IMR-90 (cell line): ENCODE measurements around the gene PLA2G3. TPM values are rescaled to one million over a fixed set of nuclear protein-coding genes. Genes with fewer than 3 reads are reported as not detected.

Source experiments
- ATAC-seq: fragments of 200-7000 bp; cut with Tn5 transposase; 2 replicates; pipeline ENCODE4 v1.9.1; 2020; ENCODE audit warnings: low read depth, mild to moderate bottlenecking, moderate library complexity
- BruUV-seq: library from RNA; stranded (reverse); fragments of 400-500 nt; replicated peaks from 2 replicates; lab custom pipeline; 2021; lab: Mats Ljungman, UMichigan
- CTCF ChIA-PET: fragments of 300-600 bp; formaldehyde crosslinking; extraction: SDS; loops from one replicate; lab custom pipeline; 2021; ENCODE audit warnings: antibody characterized with exemption; lab: Yijun Ruan, JAX
- POLR2A ChIA-PET: fragments of 300-600 bp; sonication (Branson Sonifier 250); formaldehyde crosslinking; loops from one replicate; lab custom pipeline; 2022; ENCODE audit warnings: antibody characterized with exemption; ENCODE audit not compliant: unreplicated experiment; lab: Charles Lee
- DNase-seq: peaks from one replicate; pipeline ENCODE4 v3.0.0; 2013
- H2AFZ ChIP-seq: replicated peaks from 2 replicates; pipeline ENCODE3; 2013; ENCODE audit warnings: low read length, mild to moderate bottlenecking; ENCODE audit not compliant: poor library complexity
- H2AK5ac ChIP-seq: 2 replicates; pipeline ENCODE4 v1.6.1; 2013; ENCODE audit warnings: low read depth, low read length, inconsistent platforms
- H2AK9ac ChIP-seq: replicated peaks from 2 replicates; pipeline ENCODE3; 2013; ENCODE audit warnings: mild to moderate bottlenecking, low read depth, low read length, moderate library complexity; ENCODE audit not compliant: poor library complexity
- H2BK120ac ChIP-seq: 2 replicates; pipeline ENCODE4 v1.6.1; 2013; ENCODE audit warnings: low read depth, low read length, inconsistent platforms
- H2BK15ac ChIP-seq: 3 replicates; pipeline ENCODE4 v1.6.1; 2013; ENCODE audit warnings: low read depth, low read length, inconsistent platforms
- H2BK20ac ChIP-seq: 2 replicates; pipeline ENCODE4 v1.6.1; 2013; ENCODE audit warnings: low read depth, mild to moderate bottlenecking, inconsistent platforms, low read length, moderate library complexity
- H2BK5ac ChIP-seq: 2 replicates; pipeline ENCODE4 v1.6.1; 2013; ENCODE audit warnings: mild to moderate bottlenecking, low read depth, low read length, inconsistent platforms; ENCODE audit not compliant: poor library complexity, severe bottlenecking
- H3K14ac ChIP-seq: replicated peaks from 2 replicates; pipeline ENCODE4 v1.6.1; 2013; ENCODE audit warnings: low read depth, low read length, inconsistent platforms
- H3K18ac ChIP-seq: 2 replicates; pipeline ENCODE4 v1.6.1; 2013; ENCODE audit warnings: low read depth, low read length, control low read depth
- H3K23ac ChIP-seq: 2 replicates; pipeline ENCODE4 v1.6.1; 2013; ENCODE audit warnings: low read depth, low read length, inconsistent platforms
- H3K27ac ChIP-seq: 2 replicates; pipeline ENCODE4 v1.5.1; 2013; ENCODE audit warnings: mild to moderate bottlenecking, control low read depth, low read length; ENCODE audit not compliant: insufficient read depth
- H3K27me3 ChIP-seq: 2 replicates; pipeline ENCODE4 v1.6.1; 2013; ENCODE audit warnings: low read length; ENCODE audit not compliant: control insufficient read depth, insufficient read depth
- H3K36me3 ChIP-seq: 2 replicates; pipeline ENCODE4 v1.6.1; 2013; ENCODE audit warnings: low read length, mixed read lengths; ENCODE audit not compliant: control insufficient read depth, insufficient read depth
- H3K4ac ChIP-seq: 2 replicates; pipeline ENCODE4 v1.6.1; 2013; ENCODE audit warnings: low read depth, low read length, inconsistent platforms
- H3K4me1 ChIP-seq: 2 replicates; pipeline ENCODE4 v1.6.1; 2013; ENCODE audit warnings: low read length, mixed read lengths; ENCODE audit not compliant: control insufficient read depth, insufficient read depth
- H3K4me2 ChIP-seq: 2 replicates; pipeline ENCODE4 v1.6.1; 2013; ENCODE audit warnings: low read depth, mild to moderate bottlenecking, control low read depth, low read length, moderate library complexity
- H3K4me3 ChIP-seq: 2 replicates; pipeline ENCODE4 v1.5.1; 2013; ENCODE audit warnings: low read depth, mild to moderate bottlenecking, control low read depth, low read length, moderate library complexity; ENCODE audit not compliant: insufficient read depth
- H3K56ac ChIP-seq: 2 replicates; pipeline ENCODE4 v1.6.1; 2013; ENCODE audit warnings: low read length, inconsistent platforms; ENCODE audit not compliant: insufficient read depth; ENCODE audit errors: extremely low read depth
- H3K79me1 ChIP-seq, 2 experiments: 2 replicates each; pipeline ENCODE4 v1.6.1; 2013; ENCODE audit warnings: low read length in 2 of 2, inconsistent platforms in 1 of 2, low read depth in 1 of 2
- H3K9ac ChIP-seq: 2 replicates; pipeline ENCODE4 v1.6.1; 2013; ENCODE audit warnings: low read depth, low read length, control low read depth
- H3K9me1 ChIP-seq: 2 replicates; pipeline ENCODE4 v1.6.1; 2013; ENCODE audit warnings: low read length, inconsistent platforms; ENCODE audit not compliant: insufficient read depth
- H3K9me3 ChIP-seq: 2 replicates; pipeline ENCODE4 v1.6.1; 2013; ENCODE audit warnings: low read length; ENCODE audit not compliant: control insufficient read depth, insufficient read depth
- H4K20me1 ChIP-seq: 2 replicates; pipeline ENCODE4 v1.6.1; 2013; ENCODE audit warnings: low read length, inconsistent platforms; ENCODE audit not compliant: insufficient read depth
- H4K5ac ChIP-seq: 2 replicates; pipeline ENCODE4 v1.6.1; 2013; ENCODE audit warnings: mild to moderate bottlenecking, low read depth, low read length, control low read depth
- H4K8ac ChIP-seq, 2 experiments: 2 replicates each; pipeline ENCODE4 v1.6.1; 2013; ENCODE audit warnings: low read depth in 2 of 2, low read length in 2 of 2, control low read depth in 1 of 2, inconsistent platforms in 1 of 2
- H4K91ac ChIP-seq: 2 replicates; pipeline ENCODE4 v1.6.1; 2013; ENCODE audit warnings: low read depth, low read length, inconsistent platforms; ENCODE audit not compliant: insufficient read depth
- BHLHE40 ChIP-seq: fragments of 150-350 bp; IDR thresholded peaks from 2 replicates; pipeline ENCODE4 v1.6.1; 2016; ENCODE audit warnings: mild to moderate bottlenecking, low read depth, low read length
- CEBPB ChIP-seq: IDR thresholded peaks from 2 replicates; pipeline ENCODE4 v1.6.1; 2012; ENCODE audit warnings: low read depth, low read length, improper control_type of control experiment
- CHD1 ChIP-seq: IDR thresholded peaks from 2 replicates; pipeline ENCODE4 v1.6.1; 2012; ENCODE audit warnings: low read depth, low read length, improper control_type of control experiment
- CTCF ChIP-seq: conservative IDR thresholded peaks from 2 replicates; pipeline ENCODE4 v1.5.1; 2012; ENCODE audit warnings: mild to moderate bottlenecking, low read depth, low read length, improper control_type of control experiment
- FOS ChIP-seq: fragments of 150-350 bp; IDR thresholded peaks from 2 replicates; pipeline ENCODE4 v1.6.1; 2016; ENCODE audit warnings: low read depth, low read length
- MAFK ChIP-seq: IDR thresholded peaks from 2 replicates; pipeline ENCODE4 v1.6.1; 2012; ENCODE audit warnings: low read depth, low read length, improper control_type of control experiment
- MAZ ChIP-seq: IDR thresholded peaks from 2 replicates; pipeline ENCODE4 v1.6.1; 2012; ENCODE audit warnings: low read depth, mild to moderate bottlenecking, low read length, improper control_type of control experiment, moderate library complexity, borderline replicate concordance
- MXI1 ChIP-seq: IDR thresholded peaks from 2 replicates; pipeline ENCODE4 v1.6.1; 2012; ENCODE audit warnings: low read depth, mild to moderate bottlenecking, low read length, moderate library complexity, borderline replicate concordance
- NFE2L2 ChIP-seq: fragments of 150-350 bp; IDR thresholded peaks from 2 replicates; pipeline ENCODE4 v1.6.1; 2016; ENCODE audit warnings: low read depth, mild to moderate bottlenecking, low read length
- POLR2A ChIP-seq: IDR thresholded peaks from 2 replicates; pipeline ENCODE4 v1.6.1; 2012; ENCODE audit warnings: mild to moderate bottlenecking, low read depth, low read length
- RAD21 ChIP-seq: IDR thresholded peaks from 2 replicates; pipeline ENCODE4 v1.6.1; 2012; ENCODE audit warnings: low read length, improper control_type of control experiment
- RCOR1 ChIP-seq: IDR thresholded peaks from 2 replicates; pipeline ENCODE4 v1.6.1; 2012; ENCODE audit warnings: mild to moderate bottlenecking, low read length, improper control_type of control experiment; ENCODE audit not compliant: insufficient replicate concordance
- RFX5 ChIP-seq: IDR thresholded peaks from 2 replicates; pipeline ENCODE4 v1.8.0; 2012; ENCODE audit warnings: low read depth, mild to moderate bottlenecking, low read length, moderate library complexity
- SMC3 ChIP-seq: fragments of 150-350 bp; IDR thresholded peaks from 2 replicates; pipeline ENCODE4 v1.6.1; 2016; ENCODE audit warnings: low read depth, mild to moderate bottlenecking, antibody characterized with exemption, low read length, moderate library complexity
- WGBS, 2 experiments: methylation state at CpG; one replicate each; pipeline versions ENCODE4 v1.1.5 to v1.1.7; 2013; ENCODE audit warnings: missing lambda C conversion rate in 2 of 2; ENCODE audit not compliant: insufficient read length in 1 of 2; ENCODE audit errors: extremely low coverage in 2 of 2; 5-methylcytosine and 5-hydroxymethylcytosine counted together
- dilution Hi-C: fragments of 300-500 bp; cut with HindIII; formaldehyde crosslinking; loops from one replicate; pipeline ENCODE4 v1.14.3; 2018; ENCODE audit warnings: low sequenced_read_pairs; ENCODE audit not compliant: unreplicated experiment
- in situ Hi-C: fragments of 300-500 bp; cut with MboI; formaldehyde crosslinking; loops from 3 replicates; pipeline ENCODE4 v1.14.3; 2019; ENCODE audit warnings: low sequenced_read_pairs, inconsistent platforms, mixed read lengths
- intact Hi-C: fragments of 100-400 bp; cut with micrococcal nuclease; formaldehyde crosslinking; loops from 2 replicates; pipeline ENCODE4 v1.10.0; 2022
- polyA plus RNA-seq, 3 experiments: library from polyadenylated mRNA; depleted of rRNA; stranded (reverse); fragments of >200 nt; gene quantifications; 2 replicates each; pipeline ENCODE4 v1.2.3, GENCODE V29; 2012; ENCODE audit warnings: low replicate concordance in 1 of 3
- total RNA-seq: library from RNA; depleted of rRNA; stranded (reverse); fragments of >200 nt; gene quantifications from 2 replicates; pipeline ENCODE4 v1.2.3, GENCODE V29; 2012
- TF ChIP-seq, protein P1 (sequence below): fragments of 150-350 bp; IDR thresholded peaks from 2 replicates; pipeline ENCODE4 v1.6.1; 2017; ENCODE audit warnings: mild to moderate bottlenecking, antibody characterized with exemption, low read length, low read depth
- TF ChIP-seq, protein P2 (sequence below): fragments of 150-350 bp; IDR thresholded peaks from 2 replicates; pipeline ENCODE4 v1.6.1; 2016; ENCODE audit warnings: low read depth, mild to moderate bottlenecking, low read length, moderate library complexity, borderline replicate concordance

Gene PLA2G3
- total and polyA plus RNA-seq, 2 of the 4 experiments (the other 2 are of a cell fraction), result under 0.01 to 0.12 TPM

DNA sequence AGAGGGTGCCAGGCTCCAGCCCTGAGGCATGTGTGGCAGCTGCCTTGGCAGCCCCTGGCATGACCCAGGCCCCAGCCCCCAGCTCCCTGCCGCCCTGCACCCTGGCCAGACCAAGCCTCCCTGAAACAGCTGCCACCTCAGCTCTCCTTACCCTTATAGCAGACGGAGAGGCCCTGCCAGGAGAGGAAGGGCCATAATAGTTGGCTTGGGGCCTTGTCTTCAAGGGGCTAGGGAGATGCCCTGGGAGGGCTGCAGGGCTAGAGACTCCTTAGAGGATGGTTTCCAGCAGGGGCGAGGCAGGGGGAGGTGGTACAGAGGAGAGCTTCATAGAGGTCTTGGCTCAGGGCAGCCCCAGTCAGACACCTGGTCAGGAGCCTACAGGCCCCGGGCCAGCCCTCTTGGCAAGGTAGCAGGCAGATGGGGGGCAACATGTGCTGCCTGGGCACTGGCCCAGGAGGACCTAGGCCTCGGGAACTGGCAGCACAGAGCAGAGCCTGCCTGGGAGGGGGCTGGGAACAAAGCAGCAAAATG, 46.2 kb downstream of the PLA2G3 start:
- Histone ChIP-seq H3K9me1 (peaks cover under 1% of the 10 kb centered on the region; the same call in 1 of the 2 replicates), H4K91ac (no peak overlapping the region), H2BK120ac (no peak overlapping the region), H3K4me2 (no peak overlapping the region), H3K4me3 (no peak overlapping the region), H4K8ac (no peak overlapping the region), H3K9ac (no peak overlapping the region), H3K36me3 (peaks cover 84% of the 10 kb centered on the region), H2AK9ac (peak overlapping the region; percentile 55), H3K4me1 (peaks cover 7% of the 10 kb centered on the region), H3K9me3 (no peaks in the 10 kb centered on the region), H3K18ac (no peak overlapping the region), H2BK20ac (no peak overlapping the region), H3K79me1 (peaks cover 26 to 49% of the 10 kb centered on the region in 2 experiments), H2AFZ (no peak overlapping the region), H3K4ac (no peak overlapping the region), H3K27me3 (no peaks in the 10 kb centered on the region), H3K27ac (no peak overlapping the region), H4K5ac (no peak overlapping the region), H3K56ac (no peak overlapping the region), H4K20me1 (peaks cover 8% of the 10 kb centered on the region; the same call in 1 of the 2 replicates), H2BK5ac (no peak overlapping the region), H2AK5ac (no peak overlapping the region), H3K23ac (no peak overlapping the region), H3K14ac (no peak overlapping the region), H2BK15ac (no peak overlapping the region)
- DNase-seq (no peak), ATAC-seq (no peak)
- in situ Hi-C loops (no loop called here), dilution Hi-C loops (no loop called here), intact Hi-C loops (no loop called here)
- TF ChIP-seq MXI1 (no peak), CEBPB (no peak), RAD21 (no peak), NFE2L2 (no peak), BHLHE40 (no peak), CHD1 (no peak), RFX5 (no peak), CTCF (no peak), MAFK (no peak), MAZ (no peak), SMC3 (no peak), FOS (no peak), POLR2A (no peak), RCOR1 (no peak)
- TF ChIP-seq, protein P1, sequence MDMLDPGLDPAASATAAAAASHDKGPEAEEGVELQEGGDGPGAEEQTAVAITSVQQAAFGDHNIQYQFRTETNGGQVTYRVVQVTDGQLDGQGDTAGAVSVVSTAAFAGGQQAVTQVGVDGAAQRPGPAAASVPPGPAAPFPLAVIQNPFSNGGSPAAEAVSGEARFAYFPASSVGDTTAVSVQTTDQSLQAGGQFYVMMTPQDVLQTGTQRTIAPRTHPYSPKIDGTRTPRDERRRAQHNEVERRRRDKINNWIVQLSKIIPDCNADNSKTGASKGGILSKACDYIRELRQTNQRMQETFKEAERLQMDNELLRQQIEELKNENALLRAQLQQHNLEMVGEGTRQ, result no peak
- TF ChIP-seq, protein P2, sequence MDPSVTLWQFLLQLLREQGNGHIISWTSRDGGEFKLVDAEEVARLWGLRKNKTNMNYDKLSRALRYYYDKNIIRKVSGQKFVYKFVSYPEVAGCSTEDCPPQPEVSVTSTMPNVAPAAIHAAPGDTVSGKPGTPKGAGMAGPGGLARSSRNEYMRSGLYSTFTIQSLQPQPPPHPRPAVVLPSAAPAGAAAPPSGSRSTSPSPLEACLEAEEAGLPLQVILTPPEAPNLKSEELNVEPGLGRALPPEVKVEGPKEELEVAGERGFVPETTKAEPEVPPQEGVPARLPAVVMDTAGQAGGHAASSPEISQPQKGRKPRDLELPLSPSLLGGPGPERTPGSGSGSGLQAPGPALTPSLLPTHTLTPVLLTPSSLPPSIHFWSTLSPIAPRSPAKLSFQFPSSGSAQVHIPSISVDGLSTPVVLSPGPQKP, result no peak
- WGBS, 2 experiments, result 80% methylated on average over 1 of the region's 5 CpGs; no CpG with 5 or more reads in 1 of the 2 experiments
- POLR2A ChIA-PET, result interaction anchor here (0.6 kb wide), 1 partner anchor 9 kb away, joined by 4 read pairs; no protein-coding TSS in a partner anchor
- no TSS peak for BruUV-seq
- CTCF ChIA-PET, result no interaction called here
